ENCODE results near the gene SAG.

Gene SAG

GRCh38 chr2:233265899-233266431, 41.7 kb upstream of the SAG start:
- Histone ChIP-seq H3K79me2 (ENCODE audit: low read length) (no peaks in the 10 kb centered on the region), H3K9ac (ENCODE audit: low read length) (no peak overlapping the region), H3K27me3 (ENCODE audit: low read depth, low read length) (no peaks in the 10 kb centered on the region), H2AFZ (ENCODE audit: low read depth, low read length) (no peak overlapping the region), H3K36me3 (replicated peaks; ENCODE audit: low read depth, low read length) (peaks cover 26% of the 10 kb centered on the region), H4K20me1 (ENCODE audit: insufficient read depth, low read length) (no peaks in the 10 kb centered on the region), H3K4me3 (ENCODE audit: low read length) (no peak overlapping the region), H3K9me3 (ENCODE audit: insufficient read depth, low read length) (no peaks in the 10 kb centered on the region), H3K4me1 (ENCODE audit: low read length) (no peaks in the 10 kb centered on the region), H3K4me2 (ENCODE audit: low read length) (no peak overlapping the region), H3K27ac (ENCODE audit: low read length) (no peak overlapping the region)
- no peak for TF ChIP-seq EZH2phosphoT487 (IDR thresholded peaks at IDR 0.05; ENCODE audit: low read depth)
- no peak for TF ChIP-seq CTCF (IDR thresholded peaks at IDR 0.05; ENCODE audit: low read depth, low read length)

- Histone ChIP-seq H3K9ac (ENCODE audit: low read length) (no peak overlapping the region), H3K4me3 (ENCODE audit: low read length) (no peak overlapping the region), H3K36me3 (replicated peaks; ENCODE audit: low read depth, low read length) (peaks cover 26% of the 10 kb centered on the region), H3K79me2 (ENCODE audit: low read length) (no peaks in the 10 kb centered on the region), H3K27ac (ENCODE audit: low read length) (no peak overlapping the region), H4K20me1 (ENCODE audit: insufficient read depth, low read length) (no peaks in the 10 kb centered on the region), H2AFZ (ENCODE audit: low read depth, low read length) (no peak overlapping the region), H3K27me3 (ENCODE audit: low read depth, low read length) (no peaks in the 10 kb centered on the region), H3K9me3 (ENCODE audit: insufficient read depth, low read length) (no peaks in the 10 kb centered on the region), H3K4me1 (ENCODE audit: low read length) (no peaks in the 10 kb centered on the region), H3K4me2 (ENCODE audit: low read length) (no peak overlapping the region)
- TF ChIP-seq CTCF (IDR thresholded peaks at IDR 0.05; ENCODE audit: low read depth, low read length): no peak
- TF ChIP-seq EZH2phosphoT487 (IDR thresholded peaks at IDR 0.05; ENCODE audit: low read depth): no peak
Measured at GRCh38 chr2:233266481-233266880, 41.1 kb upstream of the SAG start.

GRCh38 chr2:233267516-233268245, 39.9 kb upstream of the SAG start:
- H4K20me1 ChIP-seq (ENCODE audit: insufficient read depth, low read length): no peaks in the 10 kb centered on the region
- H3K27me3 ChIP-seq (ENCODE audit: low read depth, low read length): no peaks in the 10 kb centered on the region
- TF ChIP-seq EZH2phosphoT487 (IDR thresholded peaks at IDR 0.05; ENCODE audit: low read depth) (no peak), CTCF (IDR thresholded peaks at IDR 0.05; ENCODE audit: low read depth, low read length) (no peak)
- H3K4me3 ChIP-seq (ENCODE audit: low read length): no peak overlapping the region
- no peak overlapping the region for H2AFZ ChIP-seq (ENCODE audit: low read depth, low read length)
- H3K27ac ChIP-seq (ENCODE audit: low read length): no peak overlapping the region
- H3K4me2 ChIP-seq (ENCODE audit: low read length): no peak overlapping the region
- no peak overlapping the region for H3K9ac ChIP-seq (ENCODE audit: low read length)
- H3K36me3 ChIP-seq (replicated peaks; ENCODE audit: low read depth, low read length): peaks cover 23% of the 10 kb centered on the region
- no peaks in the 10 kb centered on the region for H3K9me3 ChIP-seq (ENCODE audit: insufficient read depth, low read length)
- no peaks in the 10 kb centered on the region for H3K79me2 ChIP-seq (ENCODE audit: low read length)
- H3K4me1 ChIP-seq (ENCODE audit: low read length): no peaks in the 10 kb centered on the region

- Histone ChIP-seq H3K27me3 (ENCODE audit: low read depth, low read length) (no peaks in the 10 kb centered on the region), H2AFZ (ENCODE audit: low read depth, low read length) (no peak overlapping the region), H3K36me3 (replicated peaks; ENCODE audit: low read depth, low read length) (peaks cover 22% of the 10 kb centered on the region), H3K9me3 (ENCODE audit: insufficient read depth, low read length) (no peaks in the 10 kb centered on the region), H3K9ac (ENCODE audit: low read length) (no peak overlapping the region), H3K27ac (ENCODE audit: low read length) (no peak overlapping the region), H3K4me2 (ENCODE audit: low read length) (no peak overlapping the region), H4K20me1 (ENCODE audit: insufficient read depth, low read length) (no peaks in the 10 kb centered on the region), H3K4me1 (ENCODE audit: low read length) (no peaks in the 10 kb centered on the region), H3K4me3 (ENCODE audit: low read length) (no peak overlapping the region), H3K79me2 (ENCODE audit: low read length) (no peaks in the 10 kb centered on the region)
- no peak for TF ChIP-seq CTCF (IDR thresholded peaks at IDR 0.05; ENCODE audit: low read depth, low read length)
- TF ChIP-seq EZH2phosphoT487 (IDR thresholded peaks at IDR 0.05; ENCODE audit: low read depth): no peak
Measured at GRCh38 chr2:233270366-233270765, 37.2 kb upstream of the SAG start.
